ENCODE data around the gene MTHFS. TPM values are rescaled to one million over a fixed set of nuclear protein-coding genes. Genes with fewer than 3 reads are reported as not detected.
A peak's percentile ranks its signal among the peaks of the same experiment; 100 is the strongest.

MTHFS gene
- 10 to 100 TPM in 1 of 2 donors, 1 to 10 TPM in 1; 8.0 to 12.0 TPM for total RNA-seq

DNA sequence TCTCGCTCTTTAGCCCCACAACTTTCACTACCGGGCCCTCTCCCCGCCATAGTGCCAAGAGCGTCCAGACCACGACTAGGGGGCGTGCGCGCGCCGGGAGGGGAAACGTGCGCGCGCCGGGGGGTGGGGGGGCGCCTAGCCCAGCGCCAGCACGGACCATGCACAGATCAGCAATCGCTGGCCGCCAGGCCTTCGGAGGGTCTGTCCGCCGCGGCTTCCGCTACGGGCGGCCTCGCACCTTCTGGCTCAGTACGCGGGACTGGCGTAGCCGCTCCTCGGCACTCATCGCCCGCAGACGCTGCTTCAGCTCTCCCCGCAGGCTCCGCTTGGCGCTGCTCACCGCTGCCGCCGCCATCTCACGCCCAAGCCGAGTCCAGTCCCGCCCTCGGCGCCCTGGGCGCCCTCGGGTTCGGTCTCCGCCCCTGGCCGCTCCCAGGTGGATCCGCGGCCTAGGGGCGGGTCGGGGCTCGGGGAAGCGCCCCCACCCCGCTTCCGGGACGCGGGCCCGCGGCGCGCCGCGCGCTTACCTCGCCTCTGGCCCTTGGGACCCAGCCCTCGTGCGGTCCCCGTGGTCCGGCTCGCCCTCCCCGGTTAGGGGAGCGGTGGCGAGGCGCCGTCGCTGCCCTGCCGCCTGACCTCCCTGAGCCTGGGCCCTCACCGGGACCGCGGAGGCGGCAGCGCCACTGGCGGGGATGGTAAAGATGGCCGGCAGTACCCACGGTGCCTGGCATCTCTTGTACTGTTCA, at the start of gene MTHFS:
Gene MTHFS, minus strand, starts transcription at position 381 of the 746 bp plus-strand sequence. Its CDS starts 26 bp downstream, at position 355.
- Histone ChIP-seq H3K27me3 (no peaks in the 10 kb centered on the region), H3K27ac (peak within 1 kb of the TSS; percentile 94 to 96), H3K4me1 (peaks cover 0 to 10% of the 10 kb centered on the region in 2 donors), H3K36me3 (no peaks in the 10 kb centered on the region), H3K4me3 (peak within 1 kb of the TSS; percentile 76 to 83), H3K9me3 (no peaks in the 10 kb centered on the region)
- DNase-seq (ENCODE audit: low spot score) = peak; percentile 63
- TF ChIP-seq, protein P1, sequence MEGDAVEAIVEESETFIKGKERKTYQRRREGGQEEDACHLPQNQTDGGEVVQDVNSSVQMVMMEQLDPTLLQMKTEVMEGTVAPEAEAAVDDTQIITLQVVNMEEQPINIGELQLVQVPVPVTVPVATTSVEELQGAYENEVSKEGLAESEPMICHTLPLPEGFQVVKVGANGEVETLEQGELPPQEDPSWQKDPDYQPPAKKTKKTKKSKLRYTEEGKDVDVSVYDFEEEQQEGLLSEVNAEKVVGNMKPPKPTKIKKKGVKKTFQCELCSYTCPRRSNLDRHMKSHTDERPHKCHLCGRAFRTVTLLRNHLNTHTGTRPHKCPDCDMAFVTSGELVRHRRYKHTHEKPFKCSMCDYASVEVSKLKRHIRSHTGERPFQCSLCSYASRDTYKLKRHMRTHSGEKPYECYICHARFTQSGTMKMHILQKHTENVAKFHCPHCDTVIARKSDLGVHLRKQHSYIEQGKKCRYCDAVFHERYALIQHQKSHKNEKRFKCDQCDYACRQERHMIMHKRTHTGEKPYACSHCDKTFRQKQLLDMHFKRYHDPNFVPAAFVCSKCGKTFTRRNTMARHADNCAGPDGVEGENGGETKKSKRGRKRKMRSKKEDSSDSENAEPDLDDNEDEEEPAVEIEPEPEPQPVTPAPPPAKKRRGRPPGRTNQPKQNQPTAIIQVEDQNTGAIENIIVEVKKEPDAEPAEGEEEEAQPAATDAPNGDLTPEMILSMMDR (IDR thresholded peaks at IDR 0.05) = peak; percentile 16 to 77

- Histone ChIP-seq H3K36me3 (no peaks in the 10 kb centered on the region), H3K9me3 (no peaks in the 10 kb centered on the region), H3K27ac (no peak overlapping the region), H3K4me3 (no peak overlapping the region), H3K27me3 (no peaks in the 10 kb centered on the region), H3K4me1 (no peaks in the 10 kb centered on the region)
- TF ChIP-seq, protein P1 (IDR thresholded peaks at IDR 0.05) = no peak
- no peak for DNase-seq (ENCODE audit: low spot score)
Measured at GRCh38 chr15:79944622-79945021, 47.8 kb upstream of the MTHFS start.

- DNase-seq (ENCODE audit: low spot score) = no peak
- Histone ChIP-seq H3K36me3 (no peaks in the 10 kb centered on the region), H3K27me3 (no peaks in the 10 kb centered on the region), H3K4me1 (no peaks in the 10 kb centered on the region), H3K9me3 (no peaks in the 10 kb centered on the region), H3K27ac (no peak overlapping the region), H3K4me3 (no peak overlapping the region)
- TF ChIP-seq, protein P1 (IDR thresholded peaks at IDR 0.05) = no peak
Measured at GRCh38 chr15:79943820-79944219, 47.0 kb upstream of the MTHFS start.

GRCh38 chr15:79942741-79943481, 46.1 kb upstream of the MTHFS start:
- Histone ChIP-seq H3K4me3 (no peak overlapping the region), H3K27me3 (no peaks in the 10 kb centered on the region), H3K4me1 (no peaks in the 10 kb centered on the region), H3K36me3 (no peaks in the 10 kb centered on the region), H3K27ac (no peak overlapping the region), H3K9me3 (no peaks in the 10 kb centered on the region)
- DNase-seq (ENCODE audit: low spot score) = no peak
- TF ChIP-seq, protein P1 (IDR thresholded peaks at IDR 0.05) = no peak

- H3K9me3 ChIP-seq = no peaks in the 10 kb centered on the region
- no peaks in the 10 kb centered on the region for H3K4me1 ChIP-seq
- H3K4me3 ChIP-seq = no peak overlapping the region
- TF ChIP-seq, protein P1 (IDR thresholded peaks at IDR 0.05) = no peak
- DNase-seq (ENCODE audit: low spot score) = no peak
- H3K27ac ChIP-seq = no peak overlapping the region
- H3K36me3 ChIP-seq = no peaks in the 10 kb centered on the region
- H3K27me3 ChIP-seq = no peaks in the 10 kb centered on the region
Measured at GRCh38 chr15:79939399-79939798, 42.6 kb upstream of the MTHFS start.

All from right atrium auricular region (tissue), 2 donors.